Trophoblast cell (in vitro differentiated cells and primary cell): ENCODE results near the gene SLC28A3.
"Not testable (repeated sequence)": the region's sequence is repeated elsewhere in the genome, so short reads cannot be mapped to it uniquely, and the experiment has no call there.

ENCODE experiments used
- DNase-seq, 2 donors: peaks; one replicate each; pipeline ENCODE4 v3.0.0-alpha.2; 2016
- H2AFZ ChIP-seq: 2 replicates; pipeline ENCODE4 v1.6.1; 2013; ENCODE audit warnings: low read length, moderate library complexity, mild to moderate bottlenecking; ENCODE audit not compliant: insufficient read depth, poor library complexity
- H2AK5ac ChIP-seq: 2 replicates; pipeline ENCODE4 v1.6.1; 2013; ENCODE audit warnings: mild to moderate bottlenecking, low read length
- H2BK120ac ChIP-seq: 2 replicates; pipeline ENCODE4 v1.6.1; 2013; ENCODE audit warnings: low read length, mild to moderate bottlenecking, moderate library complexity; ENCODE audit not compliant: insufficient read depth, poor library complexity
- H2BK12ac ChIP-seq: 2 replicates; pipeline ENCODE4 v1.6.1; 2013; ENCODE audit warnings: mild to moderate bottlenecking, low read length, moderate library complexity
- H2BK5ac ChIP-seq: 2 replicates; pipeline ENCODE4 v1.6.1; 2013; ENCODE audit warnings: low read length, low read depth, moderate library complexity, mild to moderate bottlenecking; ENCODE audit not compliant: poor library complexity
- H3K14ac ChIP-seq: 2 replicates; pipeline ENCODE4 v1.6.1; 2013; ENCODE audit warnings: mild to moderate bottlenecking, low read length
- H3K18ac ChIP-seq: 2 replicates; pipeline ENCODE4 v1.6.1; 2013; ENCODE audit warnings: mild to moderate bottlenecking, low read length
- H3K23ac ChIP-seq: 2 replicates; pipeline ENCODE4 v1.6.1; 2013; ENCODE audit warnings: low read length
- H3K27ac ChIP-seq: 2 replicates; pipeline ENCODE4 v1.5.1; 2013; ENCODE audit warnings: low read depth, mild to moderate bottlenecking, inconsistent platforms, low read length, moderate library complexity
- H3K27me3 ChIP-seq: 2 replicates; pipeline ENCODE4 v1.6.1; 2013; ENCODE audit warnings: inconsistent platforms, mild to moderate bottlenecking, low read length, moderate library complexity; ENCODE audit not compliant: insufficient read depth
- H3K36me3 ChIP-seq, 2 experiments: 1 replicate in 1 of 2; 2 replicates in 1 of 2; pipeline ENCODE4 v1.6.1; 2013; ENCODE audit warnings: low read length in 2 of 2, mild to moderate bottlenecking in 2 of 2, moderate library complexity in 1 of 2; ENCODE audit not compliant: insufficient read depth in 2 of 2, control insufficient read depth in 1 of 2
- H3K4ac ChIP-seq: 2 replicates; pipeline ENCODE4 v1.6.1; 2013; ENCODE audit warnings: low read depth, mild to moderate bottlenecking, low read length, moderate library complexity
- H3K4me1 ChIP-seq, 2 experiments: 1 replicate in 1 of 2; 2 replicates in 1 of 2; pipeline ENCODE4 v1.6.1; 2013; ENCODE audit warnings: low read length in 2 of 2, mild to moderate bottlenecking in 2 of 2, moderate library complexity in 1 of 2; ENCODE audit not compliant: insufficient read depth in 2 of 2, control insufficient read depth in 1 of 2
- H3K4me2 ChIP-seq: 2 replicates; pipeline ENCODE4 v1.6.1; 2013; ENCODE audit warnings: inconsistent platforms, mild to moderate bottlenecking, low read length, moderate library complexity
- H3K4me3 ChIP-seq: 2 replicates; pipeline ENCODE4 v1.5.1; 2013; ENCODE audit warnings: mild to moderate bottlenecking, low read depth, low read length, inconsistent platforms
- H3K79me1 ChIP-seq: one replicate; pipeline ENCODE4 v1.6.1; 2013; ENCODE audit warnings: low read length
- H3K79me2 ChIP-seq: 2 replicates; pipeline ENCODE4 v1.6.1; 2013; ENCODE audit warnings: low read length, mild to moderate bottlenecking; ENCODE audit not compliant: control insufficient read depth, insufficient read depth, poor library complexity
- H3K9ac ChIP-seq: 2 replicates; pipeline ENCODE4 v1.6.1; 2013; ENCODE audit warnings: mild to moderate bottlenecking, low read length
- H3K9me3 ChIP-seq: 2 replicates; pipeline ENCODE4 v1.6.1; 2013; ENCODE audit warnings: low read depth, mild to moderate bottlenecking, control low read depth, inconsistent platforms, low read length; ENCODE audit not compliant: insufficient read depth
- H4K12ac ChIP-seq: 2 replicates; pipeline ENCODE4 v1.6.1; 2013; ENCODE audit warnings: low read depth, mild to moderate bottlenecking, low read length, moderate library complexity
- H4K8ac ChIP-seq: 2 replicates; pipeline ENCODE4 v1.6.1; 2013; ENCODE audit warnings: low read depth, mild to moderate bottlenecking, low read length, moderate library complexity
- H4K91ac ChIP-seq: one replicate; pipeline ENCODE4 v1.6.1; 2013; ENCODE audit warnings: low read depth, mild to moderate bottlenecking, low read length, moderate library complexity
- WGBS: extraction: QIAGEN DNeasy Blood & Tissue Kit; methylation state at CpG from one replicate; pipeline ENCODE4 v1.1.7; 2013; ENCODE audit warnings: missing lambda C conversion rate; ENCODE audit not compliant: insufficient read length, insufficient coverage; ENCODE audit errors: extremely low coverage; 5-methylcytosine and 5-hydroxymethylcytosine counted together

The SLC28A3 gene

GRCh38 chr9:84366683-84367082, 26.1 kb upstream of the SLC28A3 start:
- Histone ChIP-seq H3K9me3 (no peaks in the 10 kb centered on the region), H3K23ac (no peak overlapping the region), H4K91ac (no peak overlapping the region), H2AFZ (no peak overlapping the region), H3K18ac (no peak overlapping the region), H2AK5ac (no peak overlapping the region), H3K4me3 (no peak overlapping the region), H3K79me1 (peaks cover 3% of the 10 kb centered on the region), H3K4me2 (no peak overlapping the region), H2BK120ac (no peak overlapping the region), H4K8ac (no peak overlapping the region), H3K27me3 (no peaks in the 10 kb centered on the region), H3K14ac (no peak overlapping the region), H3K4me1 (peaks cover 0 to 1% of the 10 kb centered on the region in 2 experiments), H3K9ac (no peak overlapping the region), H3K4ac (no peak overlapping the region), H3K79me2 (peaks cover 3% of the 10 kb centered on the region), H4K12ac (no peak overlapping the region), H2BK5ac (no peak overlapping the region), H3K27ac (no peak overlapping the region), H3K36me3 (no peaks in the 10 kb centered on the region), H2BK12ac (no peak overlapping the region)
- DNase-seq: no peak
- WGBS: no CpG with 5 or more reads among the region's 1 CpG

- not testable (repeated sequence) for H3K4me2 ChIP-seq, DNase-seq, H3K27me3 ChIP-seq, H2BK12ac ChIP-seq, H3K4ac ChIP-seq, H4K12ac ChIP-seq, H3K4me3 ChIP-seq, H3K9ac ChIP-seq, H2BK120ac ChIP-seq, H3K9me3 ChIP-seq, H3K27ac ChIP-seq, H3K18ac ChIP-seq, H3K79me1 ChIP-seq, H4K8ac ChIP-seq, H4K91ac ChIP-seq, H3K23ac ChIP-seq, H3K4me1 ChIP-seq, H3K14ac ChIP-seq, H3K36me3 ChIP-seq, H2BK5ac ChIP-seq, H2AFZ ChIP-seq, H3K79me2 ChIP-seq, H2AK5ac ChIP-seq
- WGBS: no CpG with 5 or more reads among the region's 1 CpG
Measured at GRCh38 chr9:84364894-84365490, 24.4 kb upstream of the SLC28A3 start.

- H4K91ac ChIP-seq: no peak overlapping the region
- no peak overlapping the region for H3K27ac ChIP-seq
- H4K8ac ChIP-seq: no peak overlapping the region
- no peaks in the 10 kb centered on the region for H3K36me3 ChIP-seq
- H3K9me3 ChIP-seq: no peaks in the 10 kb centered on the region
- no peaks in the 10 kb centered on the region for H3K27me3 ChIP-seq
- peaks cover 0 to 3% of the 10 kb centered on the region in 2 experiments for H3K4me1 ChIP-seq
- no peak overlapping the region for H3K4me3 ChIP-seq
- no peak overlapping the region for H4K12ac ChIP-seq
- no CpG with 5 or more reads among the region's 6 CpGs for WGBS
- H3K18ac ChIP-seq: no peak overlapping the region
- H2AFZ ChIP-seq: no peak overlapping the region
- no peak for DNase-seq
- H3K14ac ChIP-seq: no peak overlapping the region
- no peaks in the 10 kb centered on the region for H3K79me1 ChIP-seq
- H3K9ac ChIP-seq: no peak overlapping the region
- no peak overlapping the region for H3K4me2 ChIP-seq
- H2BK12ac ChIP-seq: no peak overlapping the region
- H2AK5ac ChIP-seq: no peak overlapping the region
- no peak overlapping the region for H3K23ac ChIP-seq
- H3K4ac ChIP-seq: no peak overlapping the region
- H3K79me2 ChIP-seq: no peaks in the 10 kb centered on the region
- H2BK120ac ChIP-seq: no peak overlapping the region
- H2BK5ac ChIP-seq: no peak overlapping the region
Measured at GRCh38 chr9:84361645-84362044, 21.1 kb upstream of the SLC28A3 start.

- Histone ChIP-seq H3K79me2 (no peaks in the 10 kb centered on the region), H3K4me1 (peaks cover 0 to 3% of the 10 kb centered on the region in 2 experiments), H3K27ac (no peak overlapping the region), H4K12ac (no peak overlapping the region), H3K14ac (no peak overlapping the region), H2BK120ac (no peak overlapping the region), H2AK5ac (no peak overlapping the region), H3K18ac (no peak overlapping the region), H3K36me3 (no peaks in the 10 kb centered on the region), H3K4ac (no peak overlapping the region), H3K27me3 (no peaks in the 10 kb centered on the region), H3K4me3 (no peak overlapping the region), H3K9me3 (no peaks in the 10 kb centered on the region), H3K4me2 (no peak overlapping the region), H4K91ac (no peak overlapping the region), H4K8ac (no peak overlapping the region), H3K23ac (no peak overlapping the region), H2BK12ac (no peak overlapping the region), H2BK5ac (no peak overlapping the region), H3K9ac (no peak overlapping the region), H2AFZ (no peak overlapping the region), H3K79me1 (no peaks in the 10 kb centered on the region)
- no CpG with 5 or more reads among the region's 3 CpGs for WGBS
- no peak for DNase-seq
Measured at GRCh38 chr9:84357275-84357674, 16.7 kb upstream of the SLC28A3 start.
